ENCODE results near the gene MRPS7. TPM values are rescaled to one million over a fixed set of nuclear protein-coding genes. Genes with fewer than 3 reads are reported as not detected.

The MRPS7 gene
- total RNA-seq, 3 donors from 2014 or later: 37.0 to 46.5 (median 40.1) TPM

- Histone ChIP-seq H3K27me3 (no peaks in the 10 kb centered on the region), H3K9me3 (no peaks in the 10 kb centered on the region), H3K4me3 (no peak overlapping the region), H3K36me3 (peaks cover 14% of the 10 kb centered on the region), H3K4me1 (no peaks in the 10 kb centered on the region), H3K27ac (no peak overlapping the region)
- TF ChIP-seq POLR2AphosphoS5 (IDR thresholded peaks at IDR 0.05) (no peak), CTCF (IDR thresholded peaks at IDR 0.05) (no peak), POLR2A (IDR thresholded peaks at IDR 0.05) (no peak)
- intact Hi-C loops (cut with DNase I; ENCODE audit: low total_unique reads): no loop called here
- no peak for DNase-seq (ENCODE audit: low spot score in 2 of 2)
Measured at GRCh38 chr17:75237100-75238014, 24.3 kb upstream of the MRPS7 start.

- TF ChIP-seq POLR2A (IDR thresholded peaks at IDR 0.05) (no peak), POLR2AphosphoS5 (IDR thresholded peaks at IDR 0.05) (no peak), CTCF (IDR thresholded peaks at IDR 0.05) (no peak)
- Histone ChIP-seq H3K27me3 (no peaks in the 10 kb centered on the region), H3K4me3 (no peak overlapping the region), H3K36me3 (peaks cover 14% of the 10 kb centered on the region), H3K27ac (no peak overlapping the region), H3K4me1 (no peaks in the 10 kb centered on the region), H3K9me3 (no peaks in the 10 kb centered on the region)
- intact Hi-C loops (cut with DNase I; ENCODE audit: low total_unique reads): no loop called here
- DNase-seq (ENCODE audit: low spot score in 2 of 2): no peak
Measured at GRCh38 chr17:75238020-75238580, 23.6 kb upstream of the MRPS7 start.

GRCh38 chr17:75238684-75239191, 22.9 kb upstream of the MRPS7 start:
- H3K27ac ChIP-seq: no peak overlapping the region
- no peaks in the 10 kb centered on the region for H3K4me1 ChIP-seq
- H3K36me3 ChIP-seq: peaks cover 14% of the 10 kb centered on the region
- H3K9me3 ChIP-seq: no peaks in the 10 kb centered on the region
- H3K4me3 ChIP-seq: no peak overlapping the region
- H3K27me3 ChIP-seq: no peaks in the 10 kb centered on the region
- intact Hi-C loops (cut with DNase I; ENCODE audit: low total_unique reads): no loop called here
- TF ChIP-seq POLR2A (IDR thresholded peaks at IDR 0.05) (no peak), CTCF (IDR thresholded peaks at IDR 0.05) (peak; percentile 62 to 69 (median 67)), POLR2AphosphoS5 (IDR thresholded peaks at IDR 0.05) (peak in 1 of 3 donors; percentile 26)
- no peak for DNase-seq (ENCODE audit: low spot score in 2 of 2)

- H3K4me1 ChIP-seq: no peaks in the 10 kb centered on the region
- no peak for DNase-seq (ENCODE audit: low spot score in 2 of 2)
- no peaks in the 10 kb centered on the region for H3K27me3 ChIP-seq
- intact Hi-C loops (cut with DNase I; ENCODE audit: low total_unique reads): no loop called here
- H3K27ac ChIP-seq: no peak overlapping the region
- H3K36me3 ChIP-seq: peaks cover 14% of the 10 kb centered on the region
- H3K9me3 ChIP-seq: no peaks in the 10 kb centered on the region
- no peak for TF ChIP-seq POLR2A (IDR thresholded peaks at IDR 0.05)
- no peak for TF ChIP-seq CTCF (IDR thresholded peaks at IDR 0.05)
- TF ChIP-seq POLR2AphosphoS5 (IDR thresholded peaks at IDR 0.05): no peak
- H3K4me3 ChIP-seq: no peak overlapping the region
Measured at GRCh38 chr17:75239214-75239613, 22.5 kb upstream of the MRPS7 start.

All from breast epithelium (tissue), 4 donors.